HG02623 (cell line): Measurements from ENCODE around the gene RBMS1.

Experiments used
- ATAC-seq: cut with Tn5 transposase; IDR thresholded peaks from one replicate; pipeline ENCODE4 v1.9.1; 2021; ENCODE audit warnings: moderate library complexity; ENCODE audit not compliant: unreplicated experiment

RBMS1 gene

GRCh38 chr2:160417745-160418397 is 75.7 kb downstream of the RBMS1 start:
- ATAC-seq = no peak

GRCh38 chr2:160415991-160416390 is 77.6 kb downstream of the RBMS1 start:
- no peak for ATAC-seq

GRCh38 chr2:160411955-160412354 is 81.7 kb downstream of the RBMS1 start:
- no peak for ATAC-seq

GRCh38 chr2:160411167-160411566 is 82.4 kb downstream of the RBMS1 start:
- ATAC-seq = no peak

GRCh38 chr2:160409480-160409879 is 84.1 kb downstream of the RBMS1 start:
- no peak for ATAC-seq

GRCh38 chr2:160408959-160409291 is 84.7 kb downstream of the RBMS1 start:
- no peak for ATAC-seq

- ATAC-seq = no peak
Measured at GRCh38 chr2:160408173-160408958, 85.2 kb downstream of the RBMS1 start.

- peak; percentile 55 for ATAC-seq
Measured at GRCh38 chr2:160407393-160408172, 86.0 kb downstream of the RBMS1 start.

- ATAC-seq = peak; percentile 55
Measured at GRCh38 chr2:160406591-160407392, 86.8 kb downstream of the RBMS1 start.

GRCh38 chr2:160405077-160405867 is 88.3 kb downstream of the RBMS1 start:
- ATAC-seq = no peak

GRCh38 chr2:160402997-160403979 is 90.3 kb downstream of the RBMS1 start:
- ATAC-seq = no peak

- ATAC-seq = no peak
Measured at GRCh38 chr2:160402501-160402900, 91.1 kb downstream of the RBMS1 start.

- no peak for ATAC-seq
Measured at GRCh38 chr2:160401895-160402294, 91.7 kb downstream of the RBMS1 start.

- ATAC-seq = no peak
Measured at GRCh38 chr2:160399880-160400279, 93.7 kb downstream of the RBMS1 start.

- no peak for ATAC-seq
Measured at GRCh38 chr2:160397530-160397865, 96.1 kb downstream of the RBMS1 start.

- ATAC-seq = peak; percentile 100
Measured at GRCh38 chr2:160394153-160394552, 99.5 kb downstream of the RBMS1 start.

- ATAC-seq = no peak
Measured at GRCh38 chr2:160392201-160392600, 101.4 kb downstream of the RBMS1 start.

- no peak for ATAC-seq
Measured at GRCh38 chr2:160390544-160391455, 102.8 kb downstream of the RBMS1 start.
